K562 (cell line): ENCODE measurements around the gene ZBTB7A. TPM values are rescaled to one million over a fixed set of nuclear protein-coding genes. Genes with fewer than 3 reads are reported as not detected.

Source experiments
- ATAC-seq: fragments of 200-7000 bp; cut with Tn5 transposase; 3 replicates; pipeline ENCODE4 v1.9.1; 2020; ENCODE audit warnings: moderate library complexity
- BruUV-seq: library from RNA; stranded (reverse); fragments of 400-500 nt; replicated peaks from 2 replicates; lab custom pipeline; 2021; lab: Mats Ljungman, UMichigan
- CTCF ChIA-PET: fragments of 300-600 bp; formaldehyde crosslinking; extraction: SDS; loops from one replicate; lab custom pipeline; 2021; ENCODE audit warnings: low intra/inter-chr PET ratio; lab: Yijun Ruan, JAX
- POLR2A ChIA-PET: fragments of 300-600, 350-650 bp; sonication (Branson Sonifier 250); formaldehyde crosslinking; extraction: SDS; loops from one replicate; lab custom pipeline; 2021; ENCODE audit warnings: antibody characterized with exemption, inconsistent platforms; lab: Yijun Ruan, JAX
- DNase-seq, 4 experiments: peaks; one replicate each; pipeline versions ENCODE4 v3.0.0 to v3.0.0-alpha.2; 2011 to 2018; ENCODE audit warnings: low spot score in 3 of 4, mixed read lengths in 3 of 4; ENCODE audit errors: extremely low read depth in 1 of 4
- FAIRE-seq: peaks from 2 replicates; lab custom pipeline; 2011; peaks lifted over from hg19 to GRCh38; lab: Jason Lieb, UNC
- H2AFZ ChIP-seq: 2 replicates; pipeline ENCODE4 v1.6.0; 2011; ENCODE audit warnings: low read depth, low read length, control low read depth, inconsistent platforms
- H3K27ac ChIP-seq: fragments of 200-600 bp; 3 replicates; pipeline ENCODE4 v1.8.0; 2011; ENCODE audit warnings: low read depth, mild to moderate bottlenecking, control low read depth, inconsistent platforms, low read length, moderate library complexity, mixed read lengths; ENCODE audit errors: extremely low read depth
- H3K27me3 ChIP-seq, 2 experiments: fragments of 300-600 bp in 1 of 2; 2 replicates in 1 of 2; 3 replicates in 1 of 2; pipeline versions ENCODE4 v1.6.0 to v1.8.0; 2011; ENCODE audit warnings: inconsistent platforms in 2 of 2, low read length in 2 of 2, mild to moderate bottlenecking in 1 of 2, mixed read lengths in 1 of 2, moderate library complexity in 1 of 2; ENCODE audit not compliant: control insufficient read depth in 2 of 2, insufficient read depth in 2 of 2
- H3K36me3 ChIP-seq: fragments of 300-600 bp; 3 replicates; pipeline ENCODE4 v1.8.0; 2011; ENCODE audit warnings: mild to moderate bottlenecking, low read length, inconsistent platforms; ENCODE audit not compliant: control insufficient read depth, insufficient read depth
- H3K4me1 ChIP-seq, 2 experiments: fragments of 200-600 bp in 1 of 2; replicated peaks in 1 of 2; 2 replicates in 1 of 2; 3 replicates in 1 of 2; pipeline versions ENCODE4 v1.5.1 to v1.8.0; 2011; ENCODE audit warnings: inconsistent platforms in 2 of 2, low read length in 2 of 2, mild to moderate bottlenecking in 1 of 2, mixed read lengths in 1 of 2, moderate library complexity in 1 of 2; ENCODE audit not compliant: control insufficient read depth in 2 of 2, insufficient read depth in 2 of 2
- H3K4me2 ChIP-seq: 2 replicates; pipeline ENCODE4 v1.6.1; 2011; ENCODE audit warnings: low read length, control low read depth, inconsistent platforms, mixed read lengths; ENCODE audit not compliant: insufficient read depth
- H3K4me3 ChIP-seq: fragments of 200-600 bp; sonication (generic), shearing (Covaris generic); 2 replicates; pipeline ENCODE4 v1.5.1; 2016; ENCODE audit warnings: control low read depth, inconsistent platforms
- H3K79me2 ChIP-seq: fragments of 200-600 bp; 3 replicates; pipeline ENCODE4 v1.8.0; 2011; ENCODE audit warnings: low read length, inconsistent platforms; ENCODE audit not compliant: control insufficient read depth, insufficient read depth
- H3K9ac ChIP-seq, 2 experiments: 2 replicates each; pipeline versions ENCODE4 v1.6.0 to v1.6.1; 2011; ENCODE audit warnings: low read depth in 2 of 2, low read length in 2 of 2, control low read depth in 1 of 2, inconsistent platforms in 1 of 2, mild to moderate bottlenecking in 1 of 2, mixed read lengths in 1 of 2; ENCODE audit not compliant: insufficient read depth in 1 of 2
- H3K9me1 ChIP-seq: one replicate; pipeline ENCODE4 v1.6.0; 2011; ENCODE audit warnings: inconsistent platforms, mild to moderate bottlenecking, low read length, moderate library complexity; ENCODE audit not compliant: control insufficient read depth, insufficient read depth
- H3K9me3 ChIP-seq: replicated peaks from 2 replicates; pipeline ENCODE4 v1.5.1; 2011; ENCODE audit warnings: low read depth, low read length, inconsistent platforms; ENCODE audit not compliant: control insufficient read depth, insufficient read depth
- H4K20me1 ChIP-seq: replicated peaks from 2 replicates; pipeline ENCODE4 v1.6.1; 2011; ENCODE audit warnings: low read length, inconsistent platforms, mixed read lengths; ENCODE audit not compliant: control insufficient read depth, insufficient read depth
- FIP1L1 ChIP-seq: fragments of 200-400 bp; formaldehyde crosslinking; IDR thresholded peaks from 2 replicates; pipeline ENCODE4 v1.6.1; 2018; ENCODE audit warnings: mild to moderate bottlenecking, low read depth, low read length; ENCODE audit not compliant: poor library complexity, severe bottlenecking
- GABPB1 ChIP-seq: sonication (generic); formaldehyde crosslinking; IDR thresholded peaks from 2 replicates; pipeline ENCODE4 v1.8.0; 2022; ENCODE audit warnings: mild to moderate bottlenecking, missing genetic modification reagents
- HNRNPL ChIP-seq: fragments of 200-400 bp; formaldehyde crosslinking; IDR thresholded peaks from 2 replicates; pipeline ENCODE4 v1.6.1; 2017; ENCODE audit warnings: low read depth, mild to moderate bottlenecking, low read length
- MYNN ChIP-seq, 2 experiments: sonication (generic); formaldehyde crosslinking in 1 of 2; IDR thresholded peaks; 2 replicates each; pipeline versions ENCODE4 v1.5.0 to v1.6.1; 2016 to 2020; ENCODE audit warnings: antibody characterized with exemption in 1 of 2, missing genetic modification reagents in 1 of 2
- PCBP1 ChIP-seq: fragments of 200-400 bp; formaldehyde crosslinking; IDR thresholded peaks from 2 replicates; pipeline ENCODE4 v1.6.1; 2018; ENCODE audit warnings: mild to moderate bottlenecking, low read depth, low read length; ENCODE audit not compliant: poor library complexity, severe bottlenecking
- POLR2G ChIP-seq: fragments of 200-400 bp; formaldehyde crosslinking; IDR thresholded peaks from 2 replicates; pipeline ENCODE4 v1.6.1; 2017; ENCODE audit warnings: low read depth, mild to moderate bottlenecking, antibody characterized with exemption, low read length, moderate library complexity
- RBFOX2 ChIP-seq: fragments of 200-400 bp; formaldehyde crosslinking; IDR thresholded peaks from 2 replicates; pipeline ENCODE4 v1.6.1; 2017; ENCODE audit warnings: low read depth, mild to moderate bottlenecking, low read length, moderate library complexity
- RBM22 ChIP-seq: fragments of 200-400 bp; formaldehyde crosslinking; IDR thresholded peaks from 2 replicates; pipeline ENCODE4 v1.6.1; 2018; ENCODE audit warnings: low read length, low read depth; ENCODE audit not compliant: poor library complexity, severe bottlenecking
- WGBS: fragments of 100-300 bp; shearing (Covaris generic); methylation state at CpG from one replicate; pipeline ENCODE4 v1.1.6; 2016; ENCODE audit warnings: low coverage, mixed read lengths; ENCODE audit not compliant: insufficient coverage; ENCODE audit errors: missing lambda C conversion rate; 5-methylcytosine and 5-hydroxymethylcytosine counted together
- in situ Hi-C: fragments of 300-500 bp; cut with MboI; formaldehyde crosslinking; loops from 4 replicates; pipeline ENCODE4 v1.15.0; 2018; ENCODE audit warnings: inconsistent platforms, mixed read lengths
- intact Hi-C: fragments of 100-400 bp; cut with micrococcal nuclease; formaldehyde crosslinking; loops from 2 replicates; pipeline ENCODE4 v1.14.2; 2022
- polyA plus RNA-seq, 8 experiments: library from polyadenylated mRNA; depleted of rRNA in 4 of 8; stranded (reverse) in 5 of 8; unstranded in 3 of 8; fragments of >200 nt; fragmentation: Nextera tagmentation in 2 of 8; fragmentation: Illumina TruSeq in 1 of 8; extraction: Ambion mirVana in 2 of 8; extraction: Trizol in 1 of 8; gene quantifications; 2 replicates each; pipeline versions ENCODE4 v1.2.1 to v1.2.3, GENCODE V29; 2011 to 2014; ENCODE audit warnings: inconsistent platforms in 1 of 8, missing spikeins in 1 of 8
- total RNA-seq, 7 experiments: library from RNA; depleted of rRNA in 6 of 7; stranded (reverse); fragments of >200 nt in 6 of 7; fragmentation: Illumina TruSeq in 2 of 7; extraction: Trizol in 2 of 7; gene quantifications; 2 replicates each; pipeline versions ENCODE4 v1.2.1 to v1.2.3, GENCODE V29; 2011 to 2021; ENCODE audit warnings: low replicate concordance in 1 of 7

Gene ZBTB7A
- total and polyA plus RNA-seq, 9 of the 15 experiments (the other 6 are each of a cell fraction or from before 2014, with no cell fraction given), result 0.11 to 34.0 (median 4.6) TPM

DNA sequence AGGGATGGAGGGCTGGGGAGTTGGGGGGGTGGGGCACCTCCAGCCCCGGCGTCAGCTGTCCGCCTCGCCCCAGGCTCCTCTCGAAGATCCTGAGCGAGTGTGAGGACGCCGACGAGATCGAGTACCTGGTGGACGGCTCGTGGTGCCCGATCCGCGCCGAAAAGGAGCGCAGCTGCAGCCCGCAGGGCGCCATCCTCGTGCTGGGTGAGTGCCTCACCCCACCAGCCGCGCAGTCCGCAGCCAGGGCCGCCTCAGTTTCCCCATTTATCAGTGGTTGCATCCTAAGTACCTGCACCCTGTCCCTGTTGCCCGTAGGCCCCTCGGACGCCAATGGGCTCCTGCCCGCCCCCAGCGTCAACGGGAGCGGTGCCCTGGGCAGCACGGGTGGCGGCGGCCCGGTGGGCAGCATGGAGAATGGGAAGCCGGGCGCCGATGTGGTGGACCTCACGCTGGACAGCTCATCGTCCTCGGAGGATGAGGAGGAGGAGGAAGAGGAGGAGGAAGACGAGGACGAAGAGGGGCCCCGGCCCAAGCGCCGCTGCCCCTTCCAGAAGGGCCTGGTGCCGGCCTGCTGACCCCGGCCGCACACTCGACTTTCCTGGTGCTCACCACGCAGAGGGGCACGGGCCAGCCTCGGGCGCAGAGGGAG lies 29.3 kb downstream of the ZBTB7A start:
- BruUV-seq, result no TSS peak
- Histone ChIP-seq H3K27ac (no peak overlapping the region), H3K4me3 (no peak overlapping the region), H3K4me1 (peaks cover 0 to 38% of the 10 kb centered on the region in 2 experiments; a peak in 2 of 5 replicates), H3K9me1 (no peaks in the 10 kb centered on the region), H3K79me2 (no peaks in the 10 kb centered on the region), H3K4me2 (no peak overlapping the region), H3K9ac (no peak overlapping the region), H2AFZ (no peak overlapping the region), H4K20me1 (peaks cover 6% of the 10 kb centered on the region; the same call in 1 of the 2 replicates), H3K27me3 (no peaks in the 10 kb centered on the region), H3K9me3 (peaks cover 6% of the 10 kb centered on the region), H3K36me3 (peaks cover 49% of the 10 kb centered on the region)
- no peak for DNase-seq
- POLR2A ChIA-PET, result no interaction called here
- FAIRE-seq, result no peak
- WGBS, result 94% methylated on average over 28 of the region's 54 CpGs
- intact Hi-C loops (no loop called here), in situ Hi-C loops (no loop called here)
- TF ChIP-seq HNRNPL (peak; percentile 75; the same call in 1 of the 2 replicates), PCBP1 (peak; percentile 43), GABPB1 (CRISPR knock-in tag) (no peak), FIP1L1 (peak; percentile 61), RBM22 (peak; percentile 62), RBFOX2 (0 out of 2 replicates have a peak, but pooled peaks have one; percentile 24), MYNN (IDR thresholded peaks at IDR 0.05) (no peak), MYNN (CRISPR knock-in tag; IDR thresholded peaks at IDR 0.05) (no peak), POLR2G (peak; percentile 63)
- CTCF ChIA-PET, result no interaction called here
- no peak for ATAC-seq
